ENCODE measurements around the gene PCSK4. TPM values are rescaled to one million over a fixed set of nuclear protein-coding genes. Genes with fewer than 3 reads are reported as not detected.

Gene PCSK4
- total and polyA plus RNA-seq, 2 of the 13 experiments (the other 11 are each of a cell fraction or from before 2014, with no cell fraction given), result 2.0 to 2.7 TPM

DNA sequence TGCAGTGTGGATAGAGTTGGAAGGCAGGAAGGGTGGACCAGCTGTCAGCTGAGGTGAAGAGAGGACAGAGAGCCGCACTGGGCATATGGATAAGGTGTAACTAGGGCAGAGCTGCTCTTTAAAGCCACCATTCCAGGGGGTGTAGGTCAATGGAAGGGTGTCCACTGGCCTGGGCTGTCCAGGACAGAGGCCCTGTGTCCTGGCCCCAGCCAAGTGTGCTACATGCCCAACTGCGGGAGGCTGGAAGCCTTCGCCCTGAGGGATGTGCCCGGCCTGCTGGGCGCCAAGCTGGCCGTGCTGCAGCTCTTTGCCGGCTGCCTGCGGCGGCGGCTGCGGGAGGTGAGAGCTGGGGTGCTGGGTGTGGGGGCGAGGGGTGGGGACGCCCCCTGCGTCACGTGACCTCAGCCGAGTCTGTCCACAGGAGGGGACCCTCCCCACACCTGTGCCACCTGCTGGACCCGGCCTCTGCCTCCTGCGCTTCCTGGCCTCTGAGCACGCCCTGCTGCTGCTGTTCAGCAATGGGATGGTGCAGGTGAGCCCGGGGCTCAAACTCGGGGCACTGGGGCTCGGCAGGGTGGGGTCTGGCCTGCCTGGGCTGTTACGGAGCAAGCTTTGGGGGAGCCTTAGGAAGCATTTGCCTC lies 43.5 kb upstream of the PCSK4 start:
- H3K79me2 ChIP-seq (ENCODE audit: insufficient read depth, low read length), result no peaks in the 10 kb centered on the region
- H3K36me3 ChIP-seq (replicated peaks in 1 of 2; ENCODE audit: control insufficient read depth in 1 of 2, insufficient read depth in 2 of 2, low read length in 2 of 2), result no peaks in the 10 kb centered on the region
- peaks cover under 1% of the 10 kb centered on the region; the same call in 1 of the 2 replicates for H3K4me1 ChIP-seq (ENCODE audit: insufficient read depth, low read length)
- FAIRE-seq, result no peak
- no peaks in the 10 kb centered on the region for H3K9me3 ChIP-seq (ENCODE audit: low read length)
- intact Hi-C loops (cut with micrococcal nuclease; ENCODE audit: unreplicated experiment), result no loop called here
- CTCF ChIA-PET (ENCODE audit: low intra/inter-chr PET ratio, low total read pairs), result no interaction called here
- TF ChIP-seq, protein P1, sequence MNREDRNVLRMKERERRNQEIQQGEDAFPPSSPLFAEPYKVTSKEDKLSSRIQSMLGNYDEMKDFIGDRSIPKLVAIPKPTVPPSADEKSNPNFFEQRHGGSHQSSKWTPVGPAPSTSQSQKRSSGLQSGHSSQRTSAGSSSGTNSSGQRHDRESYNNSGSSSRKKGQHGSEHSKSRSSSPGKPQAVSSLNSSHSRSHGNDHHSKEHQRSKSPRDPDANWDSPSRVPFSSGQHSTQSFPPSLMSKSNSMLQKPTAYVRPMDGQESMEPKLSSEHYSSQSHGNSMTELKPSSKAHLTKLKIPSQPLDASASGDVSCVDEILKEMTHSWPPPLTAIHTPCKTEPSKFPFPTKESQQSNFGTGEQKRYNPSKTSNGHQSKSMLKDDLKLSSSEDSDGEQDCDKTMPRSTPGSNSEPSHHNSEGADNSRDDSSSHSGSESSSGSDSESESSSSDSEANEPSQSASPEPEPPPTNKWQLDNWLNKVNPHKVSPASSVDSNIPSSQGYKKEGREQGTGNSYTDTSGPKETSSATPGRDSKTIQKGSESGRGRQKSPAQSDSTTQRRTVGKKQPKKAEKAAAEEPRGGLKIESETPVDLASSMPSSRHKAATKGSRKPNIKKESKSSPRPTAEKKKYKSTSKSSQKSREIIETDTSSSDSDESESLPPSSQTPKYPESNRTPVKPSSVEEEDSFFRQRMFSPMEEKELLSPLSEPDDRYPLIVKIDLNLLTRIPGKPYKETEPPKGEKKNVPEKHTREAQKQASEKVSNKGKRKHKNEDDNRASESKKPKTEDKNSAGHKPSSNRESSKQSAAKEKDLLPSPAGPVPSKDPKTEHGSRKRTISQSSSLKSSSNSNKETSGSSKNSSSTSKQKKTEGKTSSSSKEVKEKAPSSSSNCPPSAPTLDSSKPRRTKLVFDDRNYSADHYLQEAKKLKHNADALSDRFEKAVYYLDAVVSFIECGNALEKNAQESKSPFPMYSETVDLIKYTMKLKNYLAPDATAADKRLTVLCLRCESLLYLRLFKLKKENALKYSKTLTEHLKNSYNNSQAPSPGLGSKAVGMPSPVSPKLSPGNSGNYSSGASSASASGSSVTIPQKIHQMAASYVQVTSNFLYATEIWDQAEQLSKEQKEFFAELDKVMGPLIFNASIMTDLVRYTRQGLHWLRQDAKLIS (CRISPR knock-in tag; IDR thresholded peaks at IDR 0.05), result no peak
- no peak for TF ChIP-seq KLF6 (CRISPR knock-in tag; IDR thresholded peaks at IDR 0.05)
- no peak for TF ChIP-seq ZNF562 (CRISPR knock-in tag; IDR thresholded peaks at IDR 0.05; ENCODE audit: borderline replicate concordance)
- TF ChIP-seq, protein P2, sequence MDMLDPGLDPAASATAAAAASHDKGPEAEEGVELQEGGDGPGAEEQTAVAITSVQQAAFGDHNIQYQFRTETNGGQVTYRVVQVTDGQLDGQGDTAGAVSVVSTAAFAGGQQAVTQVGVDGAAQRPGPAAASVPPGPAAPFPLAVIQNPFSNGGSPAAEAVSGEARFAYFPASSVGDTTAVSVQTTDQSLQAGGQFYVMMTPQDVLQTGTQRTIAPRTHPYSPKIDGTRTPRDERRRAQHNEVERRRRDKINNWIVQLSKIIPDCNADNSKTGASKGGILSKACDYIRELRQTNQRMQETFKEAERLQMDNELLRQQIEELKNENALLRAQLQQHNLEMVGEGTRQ (IDR thresholded peaks at IDR 0.05; ENCODE audit: low read depth, low read length), result peak; percentile 12; the same call in 1 of the 2 replicates
- TF ChIP-seq, protein P2 (CRISPR knock-in tag; IDR thresholded peaks at IDR 0.05; ENCODE audit: borderline replicate concordance), result no peak
- TF ChIP-seq, protein P3, sequence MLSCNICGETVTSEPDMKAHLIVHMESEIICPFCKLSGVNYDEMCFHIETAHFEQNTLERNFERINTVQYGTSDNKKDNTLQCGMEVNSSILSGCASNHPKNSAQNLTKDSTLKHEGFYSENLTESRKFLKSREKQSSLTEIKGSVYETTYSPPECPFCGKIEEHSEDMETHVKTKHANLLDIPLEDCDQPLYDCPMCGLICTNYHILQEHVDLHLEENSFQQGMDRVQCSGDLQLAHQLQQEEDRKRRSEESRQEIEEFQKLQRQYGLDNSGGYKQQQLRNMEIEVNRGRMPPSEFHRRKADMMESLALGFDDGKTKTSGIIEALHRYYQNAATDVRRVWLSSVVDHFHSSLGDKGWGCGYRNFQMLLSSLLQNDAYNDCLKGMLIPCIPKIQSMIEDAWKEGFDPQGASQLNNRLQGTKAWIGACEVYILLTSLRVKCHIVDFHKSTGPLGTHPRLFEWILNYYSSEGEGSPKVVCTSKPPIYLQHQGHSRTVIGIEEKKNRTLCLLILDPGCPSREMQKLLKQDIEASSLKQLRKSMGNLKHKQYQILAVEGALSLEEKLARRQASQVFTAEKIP (CRISPR knock-in tag; IDR thresholded peaks at IDR 0.05; ENCODE audit: borderline replicate concordance), result no peak
- TF ChIP-seq, protein P4, sequence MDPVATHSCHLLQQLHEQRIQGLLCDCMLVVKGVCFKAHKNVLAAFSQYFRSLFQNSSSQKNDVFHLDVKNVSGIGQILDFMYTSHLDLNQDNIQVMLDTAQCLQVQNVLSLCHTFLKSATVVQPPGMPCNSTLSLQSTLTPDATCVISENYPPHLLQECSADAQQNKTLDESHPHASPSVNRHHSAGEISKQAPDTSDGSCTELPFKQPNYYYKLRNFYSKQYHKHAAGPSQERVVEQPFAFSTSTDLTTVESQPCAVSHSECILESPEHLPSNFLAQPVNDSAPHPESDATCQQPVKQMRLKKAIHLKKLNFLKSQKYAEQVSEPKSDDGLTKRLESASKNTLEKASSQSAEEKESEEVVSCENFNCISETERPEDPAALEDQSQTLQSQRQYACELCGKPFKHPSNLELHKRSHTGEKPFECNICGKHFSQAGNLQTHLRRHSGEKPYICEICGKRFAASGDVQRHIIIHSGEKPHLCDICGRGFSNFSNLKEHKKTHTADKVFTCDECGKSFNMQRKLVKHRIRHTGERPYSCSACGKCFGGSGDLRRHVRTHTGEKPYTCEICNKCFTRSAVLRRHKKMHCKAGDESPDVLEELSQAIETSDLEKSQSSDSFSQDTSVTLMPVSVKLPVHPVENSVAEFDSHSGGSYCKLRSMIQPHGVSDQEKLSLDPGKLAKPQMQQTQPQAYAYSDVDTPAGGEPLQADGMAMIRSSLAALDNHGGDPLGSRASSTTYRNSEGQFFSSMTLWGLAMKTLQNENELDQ (CRISPR knock-in tag; IDR thresholded peaks at IDR 0.05; ENCODE audit: borderline replicate concordance), result no peak
- TF ChIP-seq, protein P5, sequence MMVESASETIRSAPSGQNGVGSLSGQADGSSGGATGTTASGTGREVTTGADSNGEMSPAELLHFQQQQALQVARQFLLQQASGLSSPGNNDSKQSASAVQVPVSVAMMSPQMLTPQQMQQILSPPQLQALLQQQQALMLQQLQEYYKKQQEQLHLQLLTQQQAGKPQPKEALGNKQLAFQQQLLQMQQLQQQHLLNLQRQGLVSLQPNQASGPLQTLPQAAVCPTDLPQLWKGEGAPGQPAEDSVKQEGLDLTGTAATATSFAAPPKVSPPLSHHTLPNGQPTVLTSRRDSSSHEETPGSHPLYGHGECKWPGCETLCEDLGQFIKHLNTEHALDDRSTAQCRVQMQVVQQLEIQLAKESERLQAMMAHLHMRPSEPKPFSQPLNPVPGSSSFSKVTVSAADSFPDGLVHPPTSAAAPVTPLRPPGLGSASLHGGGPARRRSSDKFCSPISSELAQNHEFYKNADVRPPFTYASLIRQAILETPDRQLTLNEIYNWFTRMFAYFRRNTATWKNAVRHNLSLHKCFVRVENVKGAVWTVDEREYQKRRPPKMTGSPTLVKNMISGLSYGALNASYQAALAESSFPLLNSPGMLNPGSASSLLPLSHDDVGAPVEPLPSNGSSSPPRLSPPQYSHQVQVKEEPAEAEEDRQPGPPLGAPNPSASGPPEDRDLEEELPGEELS (CRISPR knock-in tag; IDR thresholded peaks at IDR 0.05), result no peak
- peak; percentile 49 for TF ChIP-seq AGO2 (optimal IDR thresholded peaks at IDR 0.05; ENCODE audit: low read depth, low read length)
- no peak overlapping the region for H3K4me3 ChIP-seq (replicated peaks in 1 of 3; ENCODE audit: insufficient read depth in 1 of 3, low read depth in 2 of 3, low read length in 3 of 3)
- no peak overlapping the region for H3K4me2 ChIP-seq (ENCODE audit: low read depth, low read length)
- 51% methylated on average over 8 of the region's 23 CpGs for WGBS (ENCODE audit: low lambda C conversion rate)
- no peak overlapping the region for H3K27ac ChIP-seq (ENCODE audit: extremely low read length, insufficient read depth, low read length)
- H3K27me3 ChIP-seq (ENCODE audit: control insufficient read depth in 1 of 2, insufficient read depth in 2 of 2, low read length in 2 of 2), result peaks cover 4 to 23% of the 10 kb centered on the region in 2 experiments
- POLR2A ChIA-PET, result no interaction called here
- H3K9ac ChIP-seq (ENCODE audit: insufficient read depth, low read depth, low read length), result no peak overlapping the region
- BruUV-seq (replicated peaks), result no TSS peak
- ATAC-seq, result peak; percentile 19
- in situ Hi-C loops (cut with HindIII; ENCODE audit: extremely low pct_ligation_motif_present, low pct_unique_long_range_greater_than_20kb), result no loop called here
- no peak for DNase-seq (ENCODE audit: low spot score)
- no peak overlapping the region for H2AFZ ChIP-seq (ENCODE audit: low read length)
- H4K20me1 ChIP-seq (ENCODE audit: insufficient read depth, low read length), result no peaks in the 10 kb centered on the region

Data from HepG2 (cell line).